GM23338 (cell line): ENCODE results near the gene GPHN. TPM values are rescaled to one million over a fixed set of nuclear protein-coding genes. Genes with fewer than 3 reads are reported as not detected.

Source experiments
- ATAC-seq: fragments of 200-7000 bp; cut with Tn5 transposase; 3 replicates; pipeline ENCODE4 v1.9.1; 2020
- DNase-seq: peaks from one replicate; pipeline ENCODE4 v3.0.0-alpha.2; 2015; ENCODE audit warnings: low spot score
- H2AFZ ChIP-seq: fragments of 200-600 bp; sonication (generic); 2 replicates; pipeline ENCODE4 v1.8.0; 2016; ENCODE audit warnings: antibody characterized with exemption, mild to moderate bottlenecking, moderate library complexity
- H3F3A ChIP-seq: fragments of 200-600 bp; sonication (generic); replicated peaks from 2 replicates; pipeline ENCODE4 v1.8.0; 2017; ENCODE audit warnings: antibody characterized with exemption, mixed run types, low read depth
- H3K27ac ChIP-seq: fragments of 200-600 bp; sonication (generic); 2 replicates; pipeline ENCODE4 v1.6.1; 2016; ENCODE audit warnings: low read depth
- H3K27me3 ChIP-seq: fragments of 200-600 bp; sonication (generic); 2 replicates; pipeline ENCODE4 v1.8.0; 2016; ENCODE audit warnings: mild to moderate bottlenecking, mixed run types, moderate library complexity; ENCODE audit not compliant: insufficient read depth
- H3K36me3 ChIP-seq: fragments of 200-600 bp; sonication (generic); 2 replicates; pipeline ENCODE4 v1.8.0; 2016; ENCODE audit warnings: mild to moderate bottlenecking; ENCODE audit not compliant: insufficient read depth
- H3K4me1 ChIP-seq: fragments of 200-600 bp; sonication (generic); 2 replicates; pipeline ENCODE4 v1.8.0; 2016; ENCODE audit warnings: mild to moderate bottlenecking, moderate library complexity; ENCODE audit not compliant: insufficient read depth
- H3K4me2 ChIP-seq: fragments of 200-600 bp; sonication (generic); 2 replicates; pipeline ENCODE4 v1.7.1; 2017; ENCODE audit warnings: mixed run types
- H3K4me3 ChIP-seq: fragments of 200-600 bp; sonication (generic); 2 replicates; pipeline ENCODE4 v1.6.1; 2016; ENCODE audit warnings: mixed run types
- H3K79me2 ChIP-seq: fragments of 200-600 bp; sonication (generic); replicated peaks from 2 replicates; pipeline ENCODE4 v1.8.0; 2017; ENCODE audit warnings: mild to moderate bottlenecking; ENCODE audit not compliant: insufficient read depth
- H3K9me2 ChIP-seq: fragments of 200-600 bp; sonication (generic); 2 replicates; pipeline ENCODE4 v1.8.0; 2017; ENCODE audit not compliant: insufficient read depth
- H4K20me1 ChIP-seq: fragments of 200-600 bp; sonication (generic); replicated peaks from 2 replicates; pipeline ENCODE4 v1.8.0; 2017; ENCODE audit warnings: mild to moderate bottlenecking; ENCODE audit not compliant: insufficient read depth
- H3K27ac Mint-ChIP-seq: 2 replicates; pipeline ENCODE4 v1.8.0; 2020; ENCODE audit warnings: inconsistent platforms, mild to moderate bottlenecking, moderate library complexity, mixed read lengths
- H3K27me3 Mint-ChIP-seq: 3 replicates; pipeline ENCODE4 v1.8.0; 2022; ENCODE audit warnings: low read depth, mild to moderate bottlenecking, moderate library complexity, mixed read lengths, inconsistent platforms; ENCODE audit not compliant: insufficient read depth, poor library complexity
- H3K36me3 Mint-ChIP-seq: 3 replicates; pipeline ENCODE4 v1.8.0; 2021; ENCODE audit warnings: low read depth, mild to moderate bottlenecking, inconsistent platforms, moderate library complexity, mixed read lengths
- H3K4me1 Mint-ChIP-seq: 3 replicates; pipeline ENCODE4 v1.8.0; 2020; ENCODE audit warnings: mild to moderate bottlenecking, inconsistent platforms, mixed read lengths
- H3K4me3 Mint-ChIP-seq: 3 replicates; pipeline ENCODE4 v1.8.0; 2021; ENCODE audit warnings: moderate library complexity, mild to moderate bottlenecking, inconsistent platforms, mixed read lengths
- H3K9me3 Mint-ChIP-seq: 3 replicates; pipeline ENCODE4 v1.8.0; 2020; ENCODE audit warnings: moderate library complexity, mild to moderate bottlenecking, inconsistent platforms, mixed read lengths
- ETS1 ChIP-seq: IDR thresholded peaks from 2 replicates; pipeline ENCODE4 v1.6.1; 2016; ENCODE audit warnings: antibody characterized with exemption
- EZH2 ChIP-seq: fragments of 200-600 bp; sonication (generic); IDR thresholded peaks from one replicate; pipeline ENCODE4 v1.8.0; 2017; ENCODE audit warnings: antibody characterized with exemption, mild to moderate bottlenecking, low read depth; ENCODE audit not compliant: unreplicated experiment
- EZH2phosphoT487 ChIP-seq: fragments of 200-600 bp; sonication (generic); IDR thresholded peaks from one replicate; pipeline ENCODE4 v1.8.1; 2018; ENCODE audit warnings: antibody characterized with exemption; ENCODE audit not compliant: unreplicated experiment
- JUNB ChIP-seq: IDR thresholded peaks from one replicate; pipeline ENCODE4 v1.6.1; 2016; ENCODE audit warnings: antibody characterized with exemption; ENCODE audit not compliant: unreplicated experiment
- NANOG ChIP-seq: IDR thresholded peaks from 2 replicates; pipeline ENCODE4 v1.6.1; 2016; ENCODE audit warnings: antibody characterized with exemption, borderline replicate concordance
- POLR2AphosphoS5 ChIP-seq: IDR thresholded peaks from 2 replicates; pipeline ENCODE4 v1.6.1; 2016; ENCODE audit warnings: antibody characterized with exemption, low read depth
- REST ChIP-seq: IDR thresholded peaks from one replicate; pipeline ENCODE4 v1.6.1; 2018; ENCODE audit warnings: antibody characterized with exemption; ENCODE audit not compliant: unreplicated experiment
- STAT1 ChIP-seq: IDR thresholded peaks from one replicate; pipeline ENCODE4 v1.6.1; 2016; ENCODE audit warnings: antibody characterized with exemption; ENCODE audit not compliant: unreplicated experiment
- ZNF114 ChIP-seq: fragments of 250-450 bp; sonication (Bioruptor Pico); IDR thresholded peaks from 2 replicates; pipeline ENCODE4 v1.5.0; 2020; ENCODE audit warnings: mild to moderate bottlenecking, moderate library complexity
- ZNF331 ChIP-seq: fragments of 250-450 bp; sonication (Bioruptor Pico); IDR thresholded peaks from 2 replicates; pipeline ENCODE4 v1.5.0; 2020; ENCODE audit warnings: low read depth, mild to moderate bottlenecking, moderate library complexity
- ZNF462 ChIP-seq: fragments of 250-450 bp; sonication (Bioruptor Pico); IDR thresholded peaks from 2 replicates; pipeline ENCODE4 v1.5.0; 2020; ENCODE audit warnings: mild to moderate bottlenecking, moderate library complexity
- polyA plus RNA-seq: library from polyadenylated mRNA; unstranded; fragments of >200 nt; fragmentation: Nextera tagmentation; extraction: Ambion mirVana; gene quantifications from 2 replicates; pipeline ENCODE4 v1.2.1, GENCODE V29; 2016
- total RNA-seq: library from RNA; depleted of rRNA; stranded (reverse); fragments of >200 nt; shearing (Covaris generic); gene quantifications from 2 replicates; pipeline ENCODE4 v1.2.3, GENCODE V29; 2014

The GPHN gene
- total and polyA plus RNA-seq, 2 experiments from 2014 or later = 17.6 to 20.6 TPM

GRCh38 chr14:66790101-66790500 is 282.2 kb downstream of the GPHN start:
- Mint-ChIP-seq H3K27ac (no peak overlapping the region), H3K9me3 (peaks cover 36% of the 10 kb centered on the region), H3K4me1 (no peaks in the 10 kb centered on the region), H3K27me3 (no peaks in the 10 kb centered on the region), H3K36me3 (peaks cover 32% of the 10 kb centered on the region; the same call in 2 of the 3 replicates), H3K4me3 (no peak overlapping the region)
- H3K36me3 ChIP-seq = peaks cover 5% of the 10 kb centered on the region; the same call in 1 of the 2 replicates
- no peak for TF ChIP-seq ZNF114 (CRISPR knock-in tag)
- TF ChIP-seq ZNF331 (CRISPR knock-in tag) = no peak
- TF ChIP-seq REST = no peak
- no peak for TF ChIP-seq ETS1
- TF ChIP-seq POLR2AphosphoS5 = no peak
- H3K27me3 ChIP-seq = no peaks in the 10 kb centered on the region
- no peak overlapping the region for H2AFZ ChIP-seq
- peaks cover 3% of the 10 kb centered on the region; the same call in 1 of the 2 replicates for H3K9me2 ChIP-seq
- H3K4me3 ChIP-seq = no peak overlapping the region
- H3F3A ChIP-seq = no peaks in the 10 kb centered on the region
- no peaks in the 10 kb centered on the region for H3K79me2 ChIP-seq
- no peak overlapping the region for H3K27ac ChIP-seq
- ATAC-seq (no peak), DNase-seq (no peak)
- no peaks in the 10 kb centered on the region for H3K4me1 ChIP-seq
- no peaks in the 10 kb centered on the region for H4K20me1 ChIP-seq
- H3K4me2 ChIP-seq = no peak overlapping the region

GRCh38 chr14:66802962-66803361 is 295.0 kb downstream of the GPHN start:
- Mint-ChIP-seq H3K27me3 (peaks cover 2% of the 10 kb centered on the region), H3K4me3 (no peak overlapping the region), H3K27ac (no peak overlapping the region), H3K36me3 (peaks cover 24% of the 10 kb centered on the region), H3K9me3 (peaks cover 29% of the 10 kb centered on the region), H3K4me1 (no peaks in the 10 kb centered on the region)
- no peak overlapping the region for H2AFZ ChIP-seq
- H3K27ac ChIP-seq = no peak overlapping the region
- no peaks in the 10 kb centered on the region for H3K36me3 ChIP-seq
- DNase-seq (no peak), ATAC-seq (no peak)
- H3K4me3 ChIP-seq = no peak overlapping the region
- no peaks in the 10 kb centered on the region for H3F3A ChIP-seq
- no peak overlapping the region for H3K4me2 ChIP-seq
- H3K9me2 ChIP-seq = 0 out of 2 replicates have a peak, but pooled peaks cover 6% of the 10 kb centered on the region
- H3K79me2 ChIP-seq = no peaks in the 10 kb centered on the region
- H3K4me1 ChIP-seq = no peaks in the 10 kb centered on the region
- H3K27me3 ChIP-seq = no peaks in the 10 kb centered on the region
- no peaks in the 10 kb centered on the region for H4K20me1 ChIP-seq
- no peak for TF ChIP-seq ZNF462 (CRISPR knock-in tag)
- TF ChIP-seq EZH2 = no peak
- TF ChIP-seq ZNF114 (CRISPR knock-in tag) = no peak
- no peak for TF ChIP-seq ETS1
- TF ChIP-seq STAT1 = no peak
- TF ChIP-seq JUNB = no peak
- no peak for TF ChIP-seq NANOG
- TF ChIP-seq EZH2phosphoT487 = no peak
